Activated CD4-positive, alpha-beta T cell treated with anti-CD3 and anti-CD28 coated beads, Interleukin-2, amount 10 ng/mL, durations not matched to agents 24 days and 14 days (primary cell): Measurements from ENCODE around the gene SUSD3. TPM values are rescaled to one million over a fixed set of nuclear protein-coding genes. Genes with fewer than 3 reads are reported as not detected.

Experiments used
- DNase-seq: peaks from one replicate; pipeline ENCODE4 v3.0.0; 2022
- H3K27ac Mint-ChIP-seq: one replicate; pipeline ENCODE4 v1.8.0; 2022; ENCODE audit warnings: mild to moderate bottlenecking, mixed read lengths
- H3K27me3 Mint-ChIP-seq: one replicate; pipeline ENCODE4 v1.8.0; 2022; ENCODE audit warnings: mixed read lengths
- H3K36me3 Mint-ChIP-seq: one replicate; pipeline ENCODE4 v1.8.0; 2022; ENCODE audit warnings: low read depth, mild to moderate bottlenecking, mixed read lengths
- H3K4me1 Mint-ChIP-seq: one replicate; pipeline ENCODE4 v1.8.0; 2021; ENCODE audit warnings: mixed read lengths
- H3K4me3 Mint-ChIP-seq: one replicate; pipeline ENCODE4 v1.8.0; 2022; ENCODE audit warnings: mild to moderate bottlenecking, moderate library complexity, mixed read lengths
- H3K9me3 Mint-ChIP-seq: one replicate; pipeline ENCODE4 v1.8.0; 2021; ENCODE audit warnings: mixed read lengths
- intact Hi-C: fragments of 100-400 bp; cut with micrococcal nuclease; formaldehyde crosslinking; loops from one replicate; pipeline ENCODE4 v1.15.1; 2023
- total RNA-seq: library from RNA; stranded (reverse); gene quantifications from 2 replicates; pipeline ENCODE4 v1.2.3, GENCODE V29; 2022

SUSD3 gene
- total RNA-seq, 1 donor from 2014 or later, result 38.3 TPM

- Mint-ChIP-seq H3K4me3 (peak overlapping the region; percentile 93), H3K36me3 (peaks cover 35% of the 10 kb centered on the region), H3K27ac (peak overlapping the region; percentile 93), H3K9me3 (no peaks in the 10 kb centered on the region), H3K27me3 (no peaks in the 10 kb centered on the region), H3K4me1 (peaks cover 68% of the 10 kb centered on the region)
- no peak for DNase-seq
- intact Hi-C loops, result no loop called here
Measured at GRCh38 chr9:93131599-93132286, 73.2 kb downstream of the SUSD3 start.

- peak overlapping the region; percentile 93 for H3K4me3 Mint-ChIP-seq
- H3K9me3 Mint-ChIP-seq, result no peaks in the 10 kb centered on the region
- no peaks in the 10 kb centered on the region for H3K27me3 Mint-ChIP-seq
- DNase-seq, result no peak
- intact Hi-C loops, result no loop called here
- peaks cover 62% of the 10 kb centered on the region for H3K4me1 Mint-ChIP-seq
- H3K27ac Mint-ChIP-seq, result peak overlapping the region; percentile 93
- H3K36me3 Mint-ChIP-seq, result peaks cover 34% of the 10 kb centered on the region
Measured at GRCh38 chr9:93132287-93132927, 73.9 kb downstream of the SUSD3 start.

- Mint-ChIP-seq H3K9me3 (no peaks in the 10 kb centered on the region), H3K36me3 (peaks cover 34% of the 10 kb centered on the region), H3K27ac (peak overlapping the region; percentile 93), H3K4me3 (peak overlapping the region; percentile 93), H3K4me1 (peaks cover 62% of the 10 kb centered on the region), H3K27me3 (no peaks in the 10 kb centered on the region)
- intact Hi-C loops, result loop anchor here (1.0 kb wide), 1 partner anchor 23 kb away; no protein-coding TSS in a partner anchor
- peak; percentile 74 for DNase-seq
Measured at GRCh38 chr9:93132946-93133680, 74.6 kb downstream of the SUSD3 start.

GRCh38 chr9:93133681-93134014 lies 75.1 kb downstream of the SUSD3 start:
- intact Hi-C loops, result loop anchor here (1.0 to 2.0 kb wide), 6 partner anchors 13 to 433 kb away; partner anchors contain the start of genes CARD19 and FAM120AOS
- no peaks in the 10 kb centered on the region for H3K27me3 Mint-ChIP-seq
- no peaks in the 10 kb centered on the region for H3K9me3 Mint-ChIP-seq
- peak overlapping the region; percentile 93 for H3K27ac Mint-ChIP-seq
- peak overlapping the region; percentile 93 for H3K4me3 Mint-ChIP-seq
- peaks cover 30% of the 10 kb centered on the region for H3K36me3 Mint-ChIP-seq
- peak; percentile 87 for DNase-seq
- H3K4me1 Mint-ChIP-seq, result peaks cover 62% of the 10 kb centered on the region

GRCh38 chr9:93134015-93134739 lies 75.7 kb downstream of the SUSD3 start, which contains the start of gene NINJ1:
Gene NINJ1 (minus strand): TSS chr9:93134251. CDS start chr9:93134217, 34 bp downstream.
- no peaks in the 10 kb centered on the region for H3K9me3 Mint-ChIP-seq
- H3K4me1 Mint-ChIP-seq, result peaks cover 60% of the 10 kb centered on the region

More at GRCh38 chr9:93134015-93134739, 75.7 kb downstream of the SUSD3 start, which contains the start of gene NINJ1:
- no peaks in the 10 kb centered on the region for H3K27me3 Mint-ChIP-seq
- DNase-seq, result peak; percentile 97
- peak within 1 kb of the TSS; percentile 97 for H3K27ac Mint-ChIP-seq
- H3K4me3 Mint-ChIP-seq, result peak within 1 kb of the TSS; percentile 93
- peaks cover 28% of the 10 kb centered on the region for H3K36me3 Mint-ChIP-seq
- intact Hi-C loops, result loop anchor here (1.0 to 2.0 kb wide), 5 partner anchors 12 to 432 kb away; partner anchors contain the start of genes CARD19 and FAM120AOS

Other genes starting within 250 kb of the SUSD3 start
- gene ZNF484, start 180.7 kb upstream of the SUSD3 start, total RNA-seq, result 7.3 and 7.7 TPM in 2 replicates
- 39.5 and 39.7 TPM in 2 replicates for gene FGD3, start 111.2 kb upstream of the SUSD3 start, total RNA-seq
- 44.0 TPM in 2 replicates for gene CARD19, start 37.5 kb downstream of the SUSD3 start, total RNA-seq
- gene NINJ1, start 75.5 kb downstream of the SUSD3 start, total RNA-seq, result 103 and 110 TPM in 2 replicates
- 2.7 and 4.0 TPM in 2 replicates for gene WNK2, start 125.4 kb downstream of the SUSD3 start, total RNA-seq